Activated T-cell treated with anti-CD3 and anti-CD28 coated beads, Interleukin-2, amount 50 U/mL, for 72 hours (primary cell): ENCODE results near the gene SMAD9. TPM values are rescaled to one million over a fixed set of nuclear protein-coding genes. Genes with fewer than 3 reads are reported as not detected.
"Not testable (repeated sequence)": the region's sequence is repeated elsewhere in the genome, so short reads cannot be mapped to it uniquely, and the experiment has no call there.

ENCODE experiments used
- ATAC-seq, 2 donors: fragments of 150-1000 bp; cut with Tn5 transposase; replicated peaks in 1 of 2; 2 replicates each; pipeline ENCODE4 v1.10.0; 2021; ENCODE audit warnings: moderate library complexity in 2 of 2, mild to moderate bottlenecking in 1 of 2
- DNase-seq, 2 donors: peaks; one replicate each; pipeline ENCODE4 v3.0.0; 2021 to 2022; ENCODE audit warnings: mixed read lengths in 1 of 2
- H3K27ac Mint-ChIP-seq: one replicate; pipeline ENCODE4 v1.8.0; 2022; ENCODE audit warnings: mild to moderate bottlenecking, moderate library complexity, mixed read lengths
- H3K27me3 Mint-ChIP-seq: one replicate; pipeline ENCODE4 v1.8.0; 2022; ENCODE audit warnings: low read depth, mixed read lengths
- H3K36me3 Mint-ChIP-seq, 2 donors: one replicate each; pipeline ENCODE4 v1.8.0; 2022; ENCODE audit warnings: mixed read lengths in 2 of 2, mild to moderate bottlenecking in 1 of 2; ENCODE audit not compliant: insufficient read depth in 2 of 2
- H3K4me1 Mint-ChIP-seq: one replicate; pipeline ENCODE4 v1.8.0; 2022; ENCODE audit warnings: low read depth, mixed read lengths
- H3K4me3 Mint-ChIP-seq, 2 donors: one replicate each; pipeline ENCODE4 v1.8.0; 2022; ENCODE audit warnings: mild to moderate bottlenecking in 2 of 2, mixed read lengths in 2 of 2, moderate library complexity in 2 of 2
- H3K9me3 Mint-ChIP-seq, 2 donors: one replicate each; pipeline ENCODE4 v1.8.0; 2022; ENCODE audit warnings: mixed read lengths in 2 of 2
- total RNA-seq, 2 donors: library from RNA; stranded (reverse); gene quantifications; one replicate each; pipeline ENCODE4 v1.2.3, GENCODE V29; 2022

Gene SMAD9
- total RNA-seq, 2 donors from 2014 or later, result not detected

DNA sequence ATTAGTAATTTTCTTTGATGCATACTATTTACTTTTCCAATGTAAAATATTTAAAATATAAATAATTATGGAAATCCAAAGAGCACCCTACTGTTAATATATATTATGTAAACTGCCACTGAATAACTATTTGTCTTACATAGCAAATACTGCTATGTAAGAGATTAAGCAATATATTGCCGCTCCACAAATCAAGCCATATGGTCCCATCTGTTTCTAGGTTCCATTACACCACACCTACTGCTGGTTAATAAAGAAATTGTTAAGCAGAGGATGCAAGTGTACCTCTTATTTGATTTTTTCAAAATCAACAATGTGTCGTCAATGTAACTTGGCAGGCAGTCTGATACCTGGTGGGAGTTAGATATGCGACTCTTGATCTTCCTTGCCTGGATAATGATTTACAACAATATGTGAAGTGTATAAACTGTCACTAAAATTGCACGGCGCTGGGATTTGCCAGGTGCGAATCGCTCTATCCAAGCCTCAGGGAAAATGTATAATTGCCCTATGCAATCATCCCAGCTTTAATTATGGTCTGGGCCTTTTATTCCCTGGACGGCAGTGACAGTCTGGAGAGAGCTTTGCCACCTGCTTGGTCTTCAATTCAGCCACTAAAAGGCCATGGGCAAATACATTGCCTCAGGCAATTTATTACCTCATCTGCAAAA, 16.0 kb downstream of the SMAD9 start:
- peaks cover 17% of the 10 kb centered on the region for H3K27me3 Mint-ChIP-seq
- no peaks in the 10 kb centered on the region for H3K9me3 Mint-ChIP-seq
- no peaks in the 10 kb centered on the region for H3K36me3 Mint-ChIP-seq
- no peak for ATAC-seq
- no peak overlapping the region for H3K27ac Mint-ChIP-seq
- H3K4me3 Mint-ChIP-seq, result no peak overlapping the region
- no peak for DNase-seq
- no peaks in the 10 kb centered on the region for H3K4me1 Mint-ChIP-seq

DNA sequence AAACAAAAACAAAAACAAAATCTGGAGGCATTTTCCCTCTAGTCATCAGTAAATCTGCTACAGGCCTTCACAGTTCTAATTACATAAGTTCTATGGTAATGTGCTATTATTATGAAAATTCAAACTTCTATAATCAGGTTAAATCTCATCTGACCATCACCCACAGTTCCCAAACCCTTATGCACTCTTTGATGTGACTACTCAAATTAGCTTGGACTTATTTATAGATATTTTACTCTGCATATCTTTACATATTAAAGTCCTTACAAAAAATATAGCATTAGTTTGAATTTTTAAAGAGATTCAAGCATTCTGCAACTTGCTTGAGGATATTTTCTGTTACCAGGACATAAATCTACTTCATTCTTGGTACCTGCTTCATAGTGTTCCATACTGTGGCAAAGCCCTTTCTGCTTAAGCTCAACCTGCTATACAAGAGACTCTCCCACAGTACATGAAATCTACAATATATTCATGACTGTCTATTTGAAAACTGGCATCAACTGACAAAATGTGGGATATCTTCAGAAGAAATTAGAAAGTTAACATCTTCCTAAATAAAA, 22.9 kb downstream of the SMAD9 start:
- ATAC-seq (no peak), DNase-seq (no peak)
- no peak overlapping the region for H3K4me3 Mint-ChIP-seq
- H3K36me3 Mint-ChIP-seq, result no peaks in the 10 kb centered on the region
- no peak overlapping the region for H3K27ac Mint-ChIP-seq
- peaks cover 30% of the 10 kb centered on the region for H3K27me3 Mint-ChIP-seq
- no peaks in the 10 kb centered on the region for H3K4me1 Mint-ChIP-seq
- H3K9me3 Mint-ChIP-seq, result no peaks in the 10 kb centered on the region

DNA sequence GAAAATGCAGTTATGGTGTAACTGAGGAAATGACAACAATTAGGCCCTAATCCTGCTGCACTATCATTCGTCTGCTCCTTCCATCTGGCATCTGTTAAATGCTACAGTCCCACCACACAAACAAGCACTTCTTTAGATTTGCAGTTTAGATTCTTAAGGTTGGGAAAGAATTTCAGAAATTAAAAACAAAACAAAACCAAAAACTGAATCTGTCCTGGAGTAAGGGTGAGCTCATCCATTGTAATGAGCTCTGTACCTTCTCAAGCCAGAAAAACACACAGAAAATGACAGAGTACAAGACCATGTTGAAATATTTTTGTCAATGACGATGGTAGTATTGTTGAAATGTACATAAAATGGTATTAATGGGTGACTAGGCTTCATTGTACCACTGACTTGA, 28.3 kb downstream of the SMAD9 start:
- Mint-ChIP-seq H3K4me3 (no peak overlapping the region), H3K4me1 (no peaks in the 10 kb centered on the region), H3K36me3 (no peaks in the 10 kb centered on the region), H3K9me3 (no peaks in the 10 kb centered on the region), H3K27ac (no peak overlapping the region), H3K27me3 (peaks cover 32% of the 10 kb centered on the region)
- DNase-seq (no peak), ATAC-seq (no peak)

DNA sequence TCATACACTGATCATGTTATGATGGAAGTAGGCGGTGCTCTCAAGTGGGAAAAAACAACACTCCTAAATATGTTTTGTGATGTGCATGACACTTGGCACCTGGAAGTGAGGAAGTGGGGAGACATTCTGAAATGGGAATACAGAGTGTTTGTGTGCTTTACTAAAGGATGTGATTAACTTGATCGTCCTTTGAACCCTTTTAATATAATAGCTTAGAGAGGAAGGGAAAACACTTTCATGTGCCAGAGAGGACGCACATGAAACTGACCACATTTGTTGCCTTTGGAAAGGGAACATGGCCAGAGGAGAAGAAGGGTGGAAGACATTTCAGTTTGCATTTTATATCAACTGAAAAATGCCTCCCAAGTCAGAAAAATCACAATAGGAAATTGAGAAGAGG, 31.4 kb downstream of the SMAD9 start:
- DNase-seq (no peak), ATAC-seq (no peak)
- Mint-ChIP-seq H3K36me3 (no peaks in the 10 kb centered on the region), H3K4me1 (no peaks in the 10 kb centered on the region), H3K9me3 (no peaks in the 10 kb centered on the region), H3K27me3 (peaks cover 25% of the 10 kb centered on the region), H3K27ac (no peak overlapping the region), H3K4me3 (no peak overlapping the region)

DNA sequence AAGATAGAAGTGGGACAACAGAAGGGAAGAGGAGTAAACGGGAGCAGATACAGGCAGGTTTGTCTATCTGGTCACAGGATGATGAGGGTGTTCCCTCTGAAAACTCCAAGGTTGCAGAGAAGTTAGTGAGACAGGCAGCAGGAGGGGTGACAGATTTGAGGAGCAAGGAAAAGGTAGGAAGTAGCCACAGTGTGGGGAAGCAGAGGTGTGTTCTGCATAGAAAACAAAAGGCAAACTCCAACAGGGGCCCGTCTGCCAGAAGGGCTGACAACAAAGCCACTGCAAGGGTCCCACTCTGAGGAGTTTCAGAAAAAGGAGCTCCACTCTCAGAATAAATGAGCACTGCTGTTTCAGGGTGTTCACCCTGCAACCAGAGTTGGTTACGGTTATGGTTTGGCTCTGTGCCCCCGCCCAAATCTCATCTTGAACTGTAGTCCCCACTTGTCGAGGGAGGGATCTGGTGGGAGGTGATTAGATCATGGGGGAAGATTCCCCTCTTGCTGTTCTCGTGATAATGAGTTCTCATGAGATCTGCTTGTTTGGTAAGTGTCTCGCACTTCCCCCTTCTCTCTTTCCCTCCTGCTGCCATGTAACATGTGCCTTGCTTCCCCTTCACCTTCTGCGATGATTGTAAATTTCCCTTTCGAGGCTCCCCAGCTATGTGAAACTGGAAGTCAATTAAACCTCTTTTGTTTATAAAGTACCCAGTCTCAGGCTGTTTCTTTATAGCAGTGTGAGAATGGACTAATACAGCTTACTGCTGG, 32.1 kb downstream of the SMAD9 start:
- no peak overlapping the region for H3K27ac Mint-ChIP-seq
- H3K4me1 Mint-ChIP-seq, result no peaks in the 10 kb centered on the region
- no peaks in the 10 kb centered on the region for H3K36me3 Mint-ChIP-seq
- peaks cover 25% of the 10 kb centered on the region for H3K27me3 Mint-ChIP-seq
- DNase-seq (no peak), ATAC-seq (no peak)
- no peak overlapping the region for H3K4me3 Mint-ChIP-seq
- H3K9me3 Mint-ChIP-seq, result no peaks in the 10 kb centered on the region

DNA sequence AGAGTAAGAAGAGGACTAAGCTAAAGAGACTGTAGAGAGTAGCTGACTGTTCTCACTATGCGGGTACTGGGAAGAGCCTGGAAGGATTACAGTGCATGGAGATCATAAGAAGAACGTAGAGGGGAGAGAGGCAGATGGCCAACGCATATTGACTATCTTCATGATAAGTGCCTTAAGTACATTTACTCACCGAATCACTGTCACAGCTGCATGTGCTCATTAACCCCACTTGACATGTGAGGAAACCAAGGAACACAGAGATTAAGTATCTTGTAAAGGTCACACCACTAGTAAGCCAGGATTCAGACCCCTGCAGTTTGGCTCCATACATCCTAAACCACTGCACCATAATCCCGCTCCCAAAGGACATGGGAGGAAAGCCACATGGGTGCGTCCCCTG, 34.1 kb downstream of the SMAD9 start:
- Mint-ChIP-seq H3K27ac (no peak overlapping the region), H3K27me3 (peaks cover 21% of the 10 kb centered on the region), H3K4me1 (no peaks in the 10 kb centered on the region), H3K9me3 (no peaks in the 10 kb centered on the region), H3K36me3 (no peaks in the 10 kb centered on the region), H3K4me3 (no peak overlapping the region)
- ATAC-seq (no peak), DNase-seq (no peak)

DNA sequence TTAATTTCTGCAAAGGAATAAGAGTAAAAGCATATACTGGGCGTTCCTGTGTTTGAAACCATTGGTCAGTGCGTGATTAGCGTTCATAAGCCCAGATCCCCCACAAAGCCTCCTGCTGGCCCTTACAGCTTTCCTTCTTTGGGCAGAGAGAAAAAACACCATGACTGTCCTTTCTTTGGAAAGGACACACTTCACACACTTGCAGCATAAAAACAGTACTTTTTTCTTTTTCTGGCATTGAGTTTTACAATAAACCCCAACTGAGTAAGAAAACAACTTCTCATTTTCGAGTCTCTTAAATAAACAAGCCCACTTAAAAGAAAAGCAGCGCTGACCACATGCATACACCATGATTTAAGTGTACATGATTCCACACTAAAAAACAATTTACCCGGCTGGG, 35.8 kb downstream of the SMAD9 start:
- no peaks in the 10 kb centered on the region for H3K4me1 Mint-ChIP-seq
- H3K27ac Mint-ChIP-seq, result no peak overlapping the region
- DNase-seq, result no peak
- H3K36me3 Mint-ChIP-seq, result no peaks in the 10 kb centered on the region
- no peaks in the 10 kb centered on the region for H3K9me3 Mint-ChIP-seq
- ATAC-seq, result no peak
- H3K4me3 Mint-ChIP-seq, result no peak overlapping the region
- peaks cover 15% of the 10 kb centered on the region for H3K27me3 Mint-ChIP-seq

DNA sequence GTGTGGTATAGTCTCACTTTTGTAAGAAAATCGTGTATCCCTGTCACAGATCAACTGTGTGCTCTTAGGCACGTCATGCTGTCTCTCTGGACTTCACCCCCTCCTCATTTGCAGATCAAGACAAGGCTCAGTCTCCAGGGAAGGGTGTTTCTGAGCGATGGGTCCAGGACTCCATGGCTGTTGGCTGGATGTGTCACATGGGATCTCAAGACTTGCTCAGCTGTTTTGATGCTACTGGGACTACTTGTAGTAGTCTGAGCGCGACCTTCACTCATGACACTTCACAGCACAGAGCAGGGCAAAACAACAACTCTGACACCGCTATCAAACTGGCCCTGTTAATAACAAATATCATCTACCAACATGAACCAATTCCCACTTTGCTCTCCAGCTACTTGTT, 36.2 kb downstream of the SMAD9 start:
- ATAC-seq (no peak), DNase-seq (no peak)
- Mint-ChIP-seq H3K4me3 (no peak overlapping the region), H3K27me3 (peaks cover 19% of the 10 kb centered on the region), H3K9me3 (no peaks in the 10 kb centered on the region), H3K4me1 (no peaks in the 10 kb centered on the region), H3K27ac (no peak overlapping the region), H3K36me3 (no peaks in the 10 kb centered on the region)

DNA sequence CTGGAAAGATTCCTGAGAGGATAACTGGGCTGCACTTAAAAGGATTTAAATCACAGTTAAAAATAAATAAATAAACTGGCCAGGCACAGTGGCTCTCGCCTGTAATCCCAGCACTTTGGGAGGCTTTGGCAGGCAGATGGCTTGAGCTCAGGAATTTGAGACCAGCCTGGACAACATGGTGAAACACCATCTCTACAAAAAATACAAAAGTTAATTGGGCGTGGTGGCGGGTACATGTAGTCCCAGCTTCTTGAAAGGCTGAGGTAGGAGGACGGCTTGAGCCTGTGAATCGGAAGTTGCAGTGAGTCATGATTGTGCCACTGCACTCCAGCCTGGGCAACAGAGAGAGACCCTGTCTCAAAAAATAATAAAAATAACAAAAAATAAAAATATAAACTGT, 36.6 kb downstream of the SMAD9 start:
- peaks cover 20% of the 10 kb centered on the region for H3K27me3 Mint-ChIP-seq
- not testable (repeated sequence) for H3K36me3 Mint-ChIP-seq, DNase-seq, ATAC-seq, H3K4me1 Mint-ChIP-seq, H3K4me3 Mint-ChIP-seq, H3K9me3 Mint-ChIP-seq, H3K27ac Mint-ChIP-seq

DNA sequence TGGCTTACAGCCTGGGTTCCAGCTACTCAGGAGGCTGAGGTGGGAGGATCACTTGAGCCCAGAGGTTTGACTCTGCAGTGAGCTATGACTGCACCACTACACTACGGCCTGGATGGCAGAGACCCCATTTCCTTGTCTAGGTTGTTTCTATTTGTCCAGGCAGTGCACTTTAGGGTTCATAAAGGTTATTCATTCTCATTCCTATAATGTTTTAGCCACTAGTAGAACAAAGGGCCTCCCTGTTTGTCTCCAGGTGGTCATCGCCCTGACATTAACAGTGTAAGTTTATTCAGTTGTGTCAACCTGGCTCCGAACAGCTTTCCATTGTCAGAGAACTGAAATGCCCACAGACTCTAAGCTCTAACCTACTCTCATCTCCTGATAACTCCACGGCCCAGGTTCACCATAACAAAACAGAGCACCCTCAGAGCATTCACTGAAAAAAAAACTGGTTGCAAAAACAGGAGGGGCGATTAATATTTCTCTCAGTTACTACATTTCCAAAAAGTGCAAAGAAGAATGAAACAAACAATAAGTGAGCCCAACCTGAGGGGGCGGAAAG, 37.1 kb downstream of the SMAD9 start:
- peaks cover 20% of the 10 kb centered on the region for H3K27me3 Mint-ChIP-seq
- no peak overlapping the region for H3K27ac Mint-ChIP-seq
- H3K9me3 Mint-ChIP-seq, result no peaks in the 10 kb centered on the region
- ATAC-seq (no peak), DNase-seq (no peak)
- no peaks in the 10 kb centered on the region for H3K4me1 Mint-ChIP-seq
- H3K4me3 Mint-ChIP-seq, result no peak overlapping the region
- no peaks in the 10 kb centered on the region for H3K36me3 Mint-ChIP-seq

DNA sequence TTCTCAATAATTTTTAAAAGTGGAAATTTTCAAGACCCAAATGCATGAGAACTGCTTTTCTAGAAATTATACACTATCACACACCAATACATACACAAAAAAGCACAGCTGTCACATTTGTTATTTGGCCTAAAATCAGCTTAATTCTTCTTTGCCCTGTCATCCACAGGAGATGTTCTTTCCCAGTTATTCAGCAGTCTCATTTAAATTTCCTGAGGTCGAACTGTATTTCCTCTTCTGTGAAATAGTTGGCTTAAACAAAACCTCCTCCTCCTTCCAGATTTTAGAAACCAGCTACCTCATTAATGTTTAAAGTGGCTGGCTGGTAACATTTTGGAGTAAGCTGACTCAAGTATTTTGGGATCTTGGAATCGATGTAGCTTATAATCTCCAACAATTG, 39.1 kb downstream of the SMAD9 start:
- H3K27ac Mint-ChIP-seq, result no peak overlapping the region
- DNase-seq (no peak), ATAC-seq (no peak)
- H3K4me3 Mint-ChIP-seq, result no peak overlapping the region
- no peaks in the 10 kb centered on the region for H3K9me3 Mint-ChIP-seq
- H3K4me1 Mint-ChIP-seq, result no peaks in the 10 kb centered on the region
- H3K36me3 Mint-ChIP-seq, result no peaks in the 10 kb centered on the region
- H3K27me3 Mint-ChIP-seq, result peaks cover 6% of the 10 kb centered on the region

DNA sequence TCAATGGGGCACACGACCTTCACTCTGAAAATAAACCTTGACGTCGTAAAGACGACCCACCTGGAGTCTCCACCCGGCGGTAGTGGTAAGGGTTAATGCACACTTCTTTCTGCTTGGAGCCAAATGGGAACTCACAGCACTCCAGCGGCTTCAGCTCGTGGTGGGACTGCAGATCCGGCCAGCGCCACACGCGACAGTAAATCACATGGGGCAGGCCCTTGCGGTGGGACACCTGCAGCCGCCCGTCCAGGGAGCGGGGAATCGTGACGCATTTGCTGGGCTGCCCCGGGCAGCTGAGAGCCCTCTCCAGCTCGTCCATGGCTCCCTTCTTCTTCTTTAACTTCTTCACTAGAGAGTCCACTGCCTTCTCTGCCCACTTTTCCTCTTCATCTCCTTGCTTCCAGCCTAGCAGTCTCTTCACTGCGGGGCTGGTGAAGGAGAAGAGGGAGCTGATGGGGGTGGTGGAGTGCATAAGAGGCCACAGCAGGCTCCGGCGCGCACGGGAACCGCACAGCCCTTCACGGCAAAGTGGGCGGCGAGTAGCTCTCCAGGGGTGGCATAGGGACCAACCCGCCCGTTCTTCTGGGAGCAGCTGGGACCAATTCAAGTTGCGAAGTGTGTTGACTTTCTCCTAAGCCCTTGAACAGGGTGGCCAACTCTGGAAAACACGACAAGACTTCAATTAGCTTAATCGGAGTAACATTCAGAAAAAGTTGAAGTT, 40.7 kb downstream of the SMAD9 start:
- H3K9me3 Mint-ChIP-seq, result no peaks in the 10 kb centered on the region
- H3K4me1 Mint-ChIP-seq, result no peaks in the 10 kb centered on the region
- no peak overlapping the region for H3K4me3 Mint-ChIP-seq
- peaks cover 6% of the 10 kb centered on the region for H3K27me3 Mint-ChIP-seq
- H3K36me3 Mint-ChIP-seq, result no peaks in the 10 kb centered on the region
- DNase-seq (no peak), ATAC-seq (no peak)
- H3K27ac Mint-ChIP-seq, result no peak overlapping the region

DNA sequence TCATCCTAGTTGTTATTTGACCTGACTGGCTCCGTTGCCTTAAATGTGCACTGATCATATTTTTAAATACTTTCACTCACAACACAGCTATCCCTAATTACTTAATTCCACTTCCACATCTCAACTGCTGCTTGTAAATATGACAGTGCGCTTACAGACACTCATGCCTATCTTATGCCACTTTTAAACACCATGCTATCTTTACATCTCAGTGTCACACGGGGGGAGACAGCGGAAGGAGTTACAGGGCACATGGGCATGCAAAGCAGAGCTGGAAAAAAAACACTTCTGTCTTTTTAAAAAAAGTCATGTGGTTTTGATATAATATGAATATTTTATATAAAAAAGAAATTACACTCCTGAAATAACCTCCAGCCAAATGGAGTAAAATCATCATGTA, 44.1 kb downstream of the SMAD9 start:
- no peak for ATAC-seq
- no peak overlapping the region for H3K27ac Mint-ChIP-seq
- H3K4me3 Mint-ChIP-seq, result no peak overlapping the region
- DNase-seq, result no peak
- H3K9me3 Mint-ChIP-seq, result no peaks in the 10 kb centered on the region
- H3K27me3 Mint-ChIP-seq, result peaks cover 17% of the 10 kb centered on the region
- H3K4me1 Mint-ChIP-seq, result no peaks in the 10 kb centered on the region
- no peaks in the 10 kb centered on the region for H3K36me3 Mint-ChIP-seq
